NCI-H345 (cell line): ENCODE measurements around the gene CCDC9.
"Not testable (repeated sequence)": the region's sequence is repeated elsewhere in the genome, so short reads cannot be mapped to it uniquely, and the experiment has no call there.

Source experiments
- DNase-seq: peaks from one replicate; lab custom pipeline; 2025; lab: John Stamatoyannopoulos, UW

Gene CCDC9

DNA sequence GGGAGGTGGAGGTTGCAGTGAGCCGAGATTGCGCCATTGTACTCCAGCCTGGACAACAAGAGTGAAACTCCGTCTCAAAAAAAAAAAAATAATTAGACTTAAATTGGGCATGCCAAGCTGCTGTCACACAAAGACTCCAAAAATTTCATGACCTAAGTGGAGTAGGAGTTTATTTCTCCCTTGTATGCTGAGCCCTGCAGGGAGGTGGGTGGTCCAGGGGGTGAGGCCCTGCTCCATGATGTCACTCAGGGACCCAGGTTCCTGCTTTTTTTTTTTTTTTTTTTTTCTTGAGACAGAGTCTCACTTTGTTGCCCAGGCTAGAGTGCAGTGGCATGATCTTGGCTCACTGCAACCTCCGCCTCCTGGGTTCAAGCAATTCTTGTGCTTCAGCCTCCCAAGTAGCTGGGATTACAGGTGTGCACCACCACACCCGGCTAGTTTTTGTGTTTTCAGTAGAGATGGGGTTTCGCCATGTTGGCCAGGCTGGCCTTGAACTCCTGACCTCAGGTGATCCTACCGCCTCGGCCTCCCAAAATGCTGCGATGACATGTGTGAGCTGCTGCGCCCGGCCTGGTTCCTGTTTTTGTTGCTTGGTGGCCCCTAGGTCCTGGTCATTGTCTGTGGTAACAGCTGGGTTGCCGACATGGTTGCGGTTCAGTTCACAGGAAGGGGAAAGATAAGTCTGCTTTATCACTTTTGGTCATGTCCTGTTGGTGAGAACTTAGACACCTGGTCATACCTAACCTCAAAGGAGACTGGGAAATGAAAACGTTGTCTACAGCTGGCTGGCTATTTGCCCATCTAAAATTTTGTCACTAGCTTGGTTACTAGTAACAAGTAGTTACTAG lies 5.8 kb downstream of the CCDC9 start:
- DNase-seq, result not testable (repeated sequence)

- no peak for DNase-seq
Observed at GRCh38 chr19:47264629-47265028, 8.3 kb downstream of the CCDC9 start.

DNA sequence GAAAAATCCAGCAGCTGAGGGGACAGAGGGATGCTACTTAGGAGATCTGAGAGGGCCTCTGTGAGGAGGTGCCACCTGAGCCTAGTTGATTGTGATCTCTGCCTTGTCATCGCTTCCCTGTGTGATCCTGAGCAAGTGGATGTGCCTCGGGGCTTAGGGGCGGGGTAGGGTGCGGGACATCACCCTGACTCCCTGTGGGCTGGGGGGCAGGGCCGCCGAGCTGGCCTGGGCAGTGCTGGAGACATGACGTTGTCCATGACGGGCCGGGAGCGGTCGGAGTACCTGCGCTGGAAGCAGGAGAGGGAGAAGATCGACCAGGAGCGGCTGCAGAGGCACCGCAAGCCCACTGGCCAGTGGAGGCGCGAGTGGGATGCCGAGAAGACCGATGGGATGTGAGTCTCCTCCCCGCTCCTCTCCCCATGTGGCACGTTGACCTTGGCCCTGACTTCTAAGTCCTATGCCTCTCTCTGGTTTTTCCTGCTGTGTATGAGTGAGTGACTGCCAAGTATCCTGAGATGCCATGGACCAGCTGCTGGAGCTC lies 10.1 kb downstream of the CCDC9 start:
- DNase-seq, result no peak

DNA sequence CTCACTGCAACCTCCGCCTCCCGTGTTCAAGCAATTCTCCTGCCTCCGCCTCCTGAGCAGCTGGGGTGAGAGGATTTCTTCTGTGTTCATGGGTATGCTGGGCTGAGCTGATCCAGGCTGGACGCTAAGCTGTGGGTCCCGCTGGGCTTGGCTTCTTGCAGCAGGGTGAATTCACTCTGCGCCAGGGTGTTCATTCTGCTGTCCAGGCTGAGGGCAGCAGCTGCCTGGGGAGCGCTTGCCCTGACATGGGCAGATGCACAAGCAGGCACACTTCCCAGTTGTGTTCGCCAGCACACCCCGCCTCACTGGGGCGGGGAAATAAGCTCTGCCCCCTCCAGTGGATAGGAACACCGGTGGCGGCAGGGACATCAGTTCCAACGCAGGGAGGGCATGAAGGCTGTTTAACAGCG lies 11.0 kb downstream of the CCDC9 start:
- no peak for DNase-seq

DNA sequence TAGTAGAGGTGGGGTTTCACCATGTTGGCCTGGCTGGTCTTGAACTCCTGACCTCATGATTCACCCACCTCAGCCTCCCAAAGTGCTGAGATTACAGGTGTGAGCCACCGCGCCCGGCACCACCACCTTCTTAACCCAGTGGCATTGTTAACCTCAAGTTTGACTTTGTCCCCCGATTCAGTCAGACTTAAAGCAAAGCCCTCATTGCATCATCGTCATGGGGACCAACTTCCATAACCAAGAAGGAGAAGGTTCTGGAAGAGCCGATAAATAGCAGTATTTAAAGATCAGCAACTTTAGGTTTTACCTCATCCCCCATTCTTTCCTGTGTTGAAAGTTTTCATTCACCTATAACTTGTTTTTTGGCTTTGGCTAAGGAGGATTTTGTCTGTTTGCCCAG lies 11.7 kb downstream of the CCDC9 start:
- no peak for DNase-seq

DNA sequence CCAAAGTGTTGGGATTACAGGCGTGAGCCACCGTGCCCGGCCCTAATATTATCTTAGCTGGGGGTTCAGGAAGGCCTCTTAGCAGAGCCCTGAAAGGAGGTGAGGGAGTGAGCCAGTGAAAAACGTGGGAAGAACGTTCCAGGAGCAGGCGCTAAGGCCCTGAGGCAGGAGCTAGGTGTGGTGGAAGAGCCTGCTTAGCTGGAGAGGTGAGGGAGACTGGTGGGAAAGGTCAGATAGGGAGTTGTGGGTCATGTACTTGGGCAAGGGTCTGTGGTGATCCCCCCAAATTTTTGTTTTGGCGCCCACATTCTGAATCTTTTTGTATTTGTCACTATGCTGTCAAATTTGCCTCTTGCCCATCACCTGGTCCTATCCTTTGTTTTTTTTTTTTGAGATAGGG lies 13.3 kb downstream of the CCDC9 start:
- no peak for DNase-seq

- DNase-seq, result no peak
Observed at GRCh38 chr19:47270408-47270807, 14.1 kb downstream of the CCDC9 start.

DNA sequence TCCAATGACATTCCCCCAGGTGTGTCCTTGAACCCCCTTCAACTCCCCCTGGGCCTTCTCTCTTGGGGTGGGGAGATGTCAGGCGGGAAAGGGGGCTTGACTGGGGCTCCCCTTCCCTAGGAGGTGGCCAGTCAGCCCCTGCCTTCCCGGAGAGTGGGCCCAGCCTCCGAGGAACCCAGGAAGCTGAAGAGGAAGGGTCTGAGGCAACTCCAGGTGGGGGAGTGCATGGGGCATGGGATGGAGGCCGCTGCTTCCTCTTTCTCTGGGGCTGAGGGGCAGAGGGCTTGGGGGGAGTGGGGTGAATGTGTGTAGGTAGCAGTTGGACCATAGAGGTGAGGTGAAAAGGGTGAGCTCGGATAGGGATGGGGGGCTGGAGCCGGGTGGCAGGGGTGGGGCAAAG lies 15.6 kb downstream of the CCDC9 start:
- no peak for DNase-seq

DNA sequence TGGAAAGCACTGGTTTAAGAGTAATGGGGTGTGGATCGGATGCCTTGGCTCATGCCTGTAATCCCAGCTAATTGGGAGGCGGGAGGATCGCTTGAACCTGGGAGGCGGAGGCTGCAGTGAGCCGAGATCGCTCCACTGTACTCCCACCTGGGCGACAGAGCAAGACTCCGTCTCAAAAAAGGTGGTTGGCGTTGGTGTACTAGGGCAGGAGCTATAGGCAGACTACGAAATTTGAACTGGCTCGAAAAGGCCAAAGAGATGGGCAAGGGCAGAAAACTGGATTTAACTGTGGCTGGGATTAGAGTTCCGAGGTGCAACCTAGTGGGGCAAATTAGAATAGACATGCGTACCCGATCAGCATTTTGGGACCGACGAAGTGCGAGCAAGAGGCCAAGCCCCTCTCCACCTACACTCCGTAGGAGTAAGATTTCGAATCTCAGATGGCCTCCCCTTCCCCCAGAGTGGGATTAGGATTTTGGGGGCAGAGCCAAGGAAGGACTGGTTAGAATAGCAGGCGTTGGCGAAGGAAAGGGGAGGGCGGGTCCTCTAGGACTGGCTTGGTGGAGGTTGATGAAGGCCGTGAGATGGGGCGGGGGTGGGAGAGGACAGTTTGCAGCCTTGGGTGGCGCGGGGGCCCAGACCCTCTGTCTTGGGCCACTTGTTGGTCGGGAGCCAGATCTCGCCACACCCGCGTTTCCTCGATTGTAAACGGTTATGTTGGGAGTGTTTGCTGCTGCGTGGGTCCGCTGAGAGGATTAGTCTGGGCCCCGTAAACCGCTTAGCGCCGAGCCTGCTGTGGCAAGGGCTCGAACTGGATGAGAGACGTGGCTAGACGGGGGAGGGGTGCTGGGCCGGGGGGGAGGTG lies 16.4 kb downstream of the CCDC9 start:
- no peak for DNase-seq

DNA sequence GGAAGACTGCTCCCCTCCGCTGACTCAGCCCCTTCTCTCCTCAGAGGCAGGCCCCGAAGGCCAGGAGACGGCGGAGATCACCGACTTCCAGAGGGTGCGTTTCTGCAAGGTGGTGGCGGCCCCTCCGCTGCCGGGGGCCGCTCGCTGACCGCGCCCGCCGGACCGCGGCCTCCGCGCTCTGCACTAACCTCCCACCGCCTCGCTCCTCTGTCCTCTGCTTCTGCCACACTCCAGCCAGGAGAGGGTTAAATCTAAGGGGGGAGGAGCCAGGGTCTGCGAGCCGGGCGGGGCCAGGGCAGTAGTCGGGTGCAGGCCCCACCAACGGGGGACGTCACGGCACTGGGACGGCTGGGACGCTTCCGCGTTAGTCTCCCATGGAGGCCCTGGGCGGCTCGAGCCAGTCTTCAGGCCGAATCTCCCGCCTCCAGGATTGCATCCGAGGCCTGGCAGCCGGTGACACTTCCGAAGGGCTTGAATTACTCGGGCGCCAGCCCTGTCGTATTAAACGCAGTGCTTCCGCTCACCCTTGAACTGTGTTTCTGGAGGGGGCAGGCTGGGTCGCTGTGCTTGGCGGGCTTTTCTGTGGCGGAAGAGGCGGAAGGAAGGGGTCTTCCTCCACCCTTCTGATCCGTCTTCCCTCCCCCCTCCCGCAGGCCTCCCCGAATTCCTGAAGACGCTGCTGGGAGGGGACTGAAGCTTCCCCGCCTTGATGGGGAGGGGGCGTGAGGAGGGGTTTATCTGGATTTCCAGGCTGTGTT lies 17.2 kb downstream of the CCDC9 start:
- peak; percentile 83 for DNase-seq

- DNase-seq, result peak; percentile 91
Observed at GRCh38 chr19:47274071-47274890, 18.0 kb downstream of the CCDC9 start, which contains the start of gene INAFM1. INAFM1 (plus strand) TSS chr19:47274885; CDS start chr19:47274920, 35 bp downstream.

DNA sequence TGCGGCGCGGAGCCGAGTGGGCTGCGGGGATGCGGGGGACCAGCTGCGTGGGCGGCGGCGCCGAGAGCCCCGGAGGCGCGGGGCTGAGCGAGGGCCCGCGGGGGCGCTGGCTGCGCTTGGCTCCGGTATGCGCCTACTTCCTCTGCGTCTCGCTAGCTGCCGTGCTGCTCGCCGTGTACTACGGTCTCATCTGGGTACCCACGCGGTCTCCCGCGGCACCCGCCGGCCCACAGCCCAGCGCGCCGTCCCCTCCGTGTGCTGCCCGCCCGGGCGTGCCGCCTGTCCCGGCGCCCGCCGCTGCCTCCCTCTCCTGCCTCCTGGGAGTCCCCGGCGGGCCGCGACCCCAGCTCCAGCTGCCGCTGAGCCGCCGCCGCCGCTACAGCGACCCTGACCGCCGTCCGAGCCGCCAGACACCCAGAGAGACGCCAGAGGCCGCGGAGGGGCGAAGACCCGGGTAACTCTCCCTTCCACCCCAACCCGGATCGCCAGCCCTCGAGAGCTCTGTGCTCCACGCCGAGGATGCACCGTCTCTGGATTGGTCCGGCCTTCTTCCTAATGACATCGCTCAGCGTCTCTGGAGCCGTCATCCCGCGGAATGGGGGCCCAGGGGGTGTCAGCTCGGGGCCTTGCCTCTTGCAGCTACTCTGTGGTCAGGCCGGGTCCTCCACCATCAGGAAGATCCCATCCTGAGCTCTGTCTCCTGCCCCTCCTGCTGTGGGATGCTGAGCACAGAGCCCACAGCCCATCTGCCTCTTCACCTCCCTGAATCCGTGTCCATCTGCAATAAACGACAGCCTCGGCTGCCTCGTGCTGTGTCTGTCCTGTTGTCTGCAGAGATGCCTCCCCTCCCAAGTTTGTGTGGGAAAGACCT lies 18.8 kb downstream of the CCDC9 start:
- no peak for DNase-seq

GRCh38 chr19:47275791-47276461 lies 19.6 kb downstream of the CCDC9 start:
- DNase-seq, result peak; percentile 9

GRCh38 chr19:47276513-47276912 lies 20.2 kb downstream of the CCDC9 start:
- not testable (repeated sequence) for DNase-seq

DNA sequence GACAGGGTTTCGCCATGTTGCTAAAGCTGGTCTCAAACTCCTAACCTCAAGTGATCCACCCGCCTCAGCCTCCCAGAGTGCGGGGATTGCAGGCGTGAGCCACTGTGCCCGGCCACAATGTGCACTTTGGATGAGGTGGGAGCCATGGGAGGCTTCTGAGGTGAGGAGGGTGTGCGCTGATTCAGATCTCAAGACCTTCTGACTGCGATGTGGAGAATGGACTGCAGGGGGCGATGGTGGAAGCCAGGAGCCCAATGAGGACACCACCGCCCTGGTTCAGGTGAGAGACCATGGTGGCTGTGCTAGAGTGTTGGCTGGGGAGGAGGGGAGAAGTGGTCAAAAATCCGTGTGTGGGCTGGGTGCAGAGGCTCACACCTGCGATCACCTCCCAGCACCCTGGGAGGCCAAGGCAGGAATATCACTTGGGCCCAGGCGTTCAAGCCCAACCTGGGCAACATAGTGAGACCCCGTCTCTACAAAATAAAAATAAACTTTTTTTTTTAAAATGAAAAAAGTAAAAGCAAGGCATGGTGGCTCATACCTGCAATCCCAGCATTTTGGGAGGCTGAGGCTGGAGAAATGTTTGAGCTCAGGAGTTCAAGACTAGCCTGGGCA lies 24.0 kb downstream of the CCDC9 start:
- no peak for DNase-seq

DNA sequence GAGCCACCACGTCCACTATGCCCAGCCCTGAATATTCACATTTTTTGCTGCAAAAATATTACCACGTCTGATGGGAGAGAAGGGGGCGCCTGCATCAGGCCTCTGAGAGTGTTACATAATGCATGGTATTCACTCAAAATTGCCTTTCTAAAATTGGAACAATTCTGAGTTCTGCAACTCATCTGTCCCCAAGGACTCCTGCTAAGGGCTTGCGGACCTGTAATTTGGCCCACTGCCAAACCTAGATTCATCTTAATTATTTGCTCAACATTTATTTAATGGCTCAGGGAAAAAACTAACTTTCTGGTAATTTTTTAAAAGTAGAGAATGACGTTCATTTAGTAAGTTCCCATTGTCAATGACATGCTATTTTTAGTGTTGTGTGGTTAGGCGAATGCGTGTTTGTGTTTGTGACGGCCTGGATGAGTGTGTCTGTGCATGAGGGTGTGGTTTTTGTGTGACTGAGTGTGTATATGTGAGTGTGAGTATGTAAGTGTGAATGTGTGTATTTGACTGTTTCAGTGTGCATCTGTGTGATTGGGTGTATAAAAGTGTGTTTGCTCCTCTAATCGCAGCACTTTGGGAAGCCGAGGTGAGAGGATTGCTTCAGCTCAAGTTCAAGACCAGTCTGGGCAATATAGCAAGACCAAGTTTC lies 27.2 kb downstream of the CCDC9 start:
- DNase-seq, result no peak

- DNase-seq, result peak; percentile 55
Observed at GRCh38 chr19:47284324-47284899, 28.1 kb downstream of the CCDC9 start.

DNA sequence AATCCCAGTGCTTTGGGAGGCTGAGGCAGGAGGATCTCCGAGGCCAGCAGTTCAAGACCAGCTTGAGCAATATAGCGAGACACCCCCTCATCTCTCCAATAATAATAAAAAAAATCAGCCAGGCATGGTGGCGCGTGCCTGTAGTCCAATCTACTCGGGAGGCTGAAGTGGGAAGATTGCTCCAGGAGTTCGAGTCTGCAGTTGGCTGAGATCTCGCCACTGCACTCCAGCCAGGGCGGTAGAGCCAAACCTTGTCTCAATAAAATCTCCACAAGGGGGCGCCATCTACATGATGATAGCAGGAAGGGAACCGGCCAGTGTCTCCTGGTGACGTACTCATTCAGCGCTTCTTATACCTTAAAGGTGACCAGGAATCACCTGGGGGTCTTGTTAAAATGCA lies 39.7 kb downstream of the CCDC9 start:
- DNase-seq, result peak; percentile 75
